Stimulated activated naive CD8-positive, alpha-beta T cell treated with anti-CD3 and anti-CD28 coated beads, Interleukin-15, amount 100 ng/mL, for 72 hours (primary cell): ENCODE data around the gene PSMG4.
A peak's percentile ranks its signal among the peaks of the same experiment; 100 is the strongest.

Experiments
- ATAC-seq: fragments of 150-1000 bp; cut with Tn5 transposase; 2 replicates; pipeline ENCODE4 v1.10.0; 2021; ENCODE audit warnings: mild to moderate bottlenecking, moderate library complexity
- DNase-seq, 2 donors: peaks; one replicate each; pipeline ENCODE4 v3.0.0; 2021 to 2022
- H3K27ac Mint-ChIP-seq, 2 donors: one replicate each; pipeline ENCODE4 v1.8.0; 2022; ENCODE audit warnings: mild to moderate bottlenecking in 2 of 2, mixed read lengths in 2 of 2, moderate library complexity in 2 of 2
- H3K27me3 Mint-ChIP-seq: one replicate; pipeline ENCODE4 v1.8.0; 2022; ENCODE audit warnings: mixed read lengths
- H3K4me1 Mint-ChIP-seq: one replicate; pipeline ENCODE4 v1.8.0; 2022; ENCODE audit warnings: mild to moderate bottlenecking, mixed read lengths
- H3K4me3 Mint-ChIP-seq, 2 donors: one replicate each; pipeline ENCODE4 v1.8.0; 2022; ENCODE audit warnings: mild to moderate bottlenecking in 2 of 2, mixed read lengths in 2 of 2, moderate library complexity in 1 of 2
- H3K9me3 Mint-ChIP-seq, 2 donors: one replicate each; pipeline ENCODE4 v1.8.0; 2022; ENCODE audit warnings: mixed read lengths in 2 of 2

The PSMG4 gene

DNA sequence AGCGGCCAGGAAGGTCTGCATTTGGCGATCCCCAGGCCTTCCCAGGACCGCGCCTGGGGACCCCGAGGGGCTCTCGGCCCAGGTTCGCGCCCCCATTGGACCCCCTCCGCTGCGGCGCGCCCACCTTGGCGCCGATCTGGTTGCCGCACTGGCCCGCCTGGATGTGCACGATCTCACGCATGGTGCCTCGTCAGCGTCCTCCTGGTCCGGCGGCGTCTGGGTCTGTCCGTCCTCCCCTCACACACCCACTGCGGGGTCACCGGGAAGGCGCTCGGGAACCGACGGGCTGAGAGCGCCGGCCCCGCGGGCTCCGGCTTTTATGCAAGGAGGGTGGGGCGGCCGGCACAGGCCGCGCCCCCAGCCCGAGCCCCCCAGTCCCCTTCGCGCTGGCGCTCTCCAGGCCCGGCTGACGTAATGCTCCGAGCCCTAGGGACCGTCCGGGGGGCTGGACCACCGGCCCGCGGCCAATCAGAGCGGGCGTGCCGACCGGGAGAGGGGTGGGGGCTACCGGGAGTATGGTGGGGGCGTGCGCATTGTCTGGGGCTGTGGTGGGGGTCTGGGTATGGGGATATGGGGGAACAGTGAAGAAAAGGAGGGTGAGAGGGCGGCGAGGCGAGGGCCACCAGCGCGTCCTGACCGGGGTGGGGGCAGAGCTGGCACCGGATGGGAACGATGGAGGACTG lies 31.2 kb upstream of the PSMG4 start, which contains the start of gene TUBB2B:
Gene TUBB2B (minus strand): TSS at position 291 of the 683 bp plus-strand sequence. CDS start 110 bp downstream, at position 181.
- no peaks in the 10 kb centered on the region for H3K9me3 Mint-ChIP-seq
- H3K27ac Mint-ChIP-seq: no peak within 1 kb of the TSS
- H3K27me3 Mint-ChIP-seq: peaks cover 88% of the 10 kb centered on the region
- H3K4me3 Mint-ChIP-seq: peak within 1 kb of the TSS; percentile 82 to 91
- H3K4me1 Mint-ChIP-seq: peaks cover 59% of the 10 kb centered on the region
- DNase-seq (no peak), ATAC-seq (peak; percentile 49)

DNA sequence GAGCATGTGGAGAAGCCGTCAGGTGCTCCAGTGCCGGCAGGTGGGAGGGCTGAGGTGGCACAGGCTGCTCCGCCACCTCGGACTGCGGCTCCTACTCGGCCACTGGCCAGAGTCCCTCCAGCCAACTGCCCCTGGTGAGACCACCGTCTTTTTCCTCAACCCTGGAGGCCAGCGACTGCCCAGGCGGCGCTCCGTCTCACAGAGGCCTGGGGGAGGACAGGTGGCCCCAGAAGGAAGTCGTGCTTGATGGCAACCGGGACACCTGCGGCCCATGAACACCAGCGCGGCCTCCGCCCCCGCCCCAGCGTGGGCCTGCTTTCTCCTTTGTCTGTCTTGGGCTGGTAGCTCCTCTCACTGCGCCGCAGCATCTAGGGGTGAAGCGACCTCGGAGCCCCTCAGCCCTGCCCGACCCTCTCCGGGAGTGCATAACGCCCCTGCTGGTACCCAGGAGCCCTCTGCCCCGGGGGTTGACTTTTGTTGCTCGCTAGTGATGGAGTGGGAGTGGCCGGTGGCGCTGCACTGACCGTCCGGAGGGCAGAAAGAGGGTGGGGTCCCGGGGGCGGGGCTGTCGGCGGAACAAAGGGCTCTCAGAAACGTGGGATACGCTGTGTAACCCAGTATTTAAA lies 30.6 kb upstream of the PSMG4 start:
- H3K27ac Mint-ChIP-seq: no peak overlapping the region
- ATAC-seq (peak; percentile 48), DNase-seq (no peak)
- no peaks in the 10 kb centered on the region for H3K9me3 Mint-ChIP-seq
- H3K4me3 Mint-ChIP-seq: peak overlapping the region; percentile 76 to 91
- peaks cover 60% of the 10 kb centered on the region for H3K4me1 Mint-ChIP-seq
- H3K27me3 Mint-ChIP-seq: peaks cover 94% of the 10 kb centered on the region

DNA sequence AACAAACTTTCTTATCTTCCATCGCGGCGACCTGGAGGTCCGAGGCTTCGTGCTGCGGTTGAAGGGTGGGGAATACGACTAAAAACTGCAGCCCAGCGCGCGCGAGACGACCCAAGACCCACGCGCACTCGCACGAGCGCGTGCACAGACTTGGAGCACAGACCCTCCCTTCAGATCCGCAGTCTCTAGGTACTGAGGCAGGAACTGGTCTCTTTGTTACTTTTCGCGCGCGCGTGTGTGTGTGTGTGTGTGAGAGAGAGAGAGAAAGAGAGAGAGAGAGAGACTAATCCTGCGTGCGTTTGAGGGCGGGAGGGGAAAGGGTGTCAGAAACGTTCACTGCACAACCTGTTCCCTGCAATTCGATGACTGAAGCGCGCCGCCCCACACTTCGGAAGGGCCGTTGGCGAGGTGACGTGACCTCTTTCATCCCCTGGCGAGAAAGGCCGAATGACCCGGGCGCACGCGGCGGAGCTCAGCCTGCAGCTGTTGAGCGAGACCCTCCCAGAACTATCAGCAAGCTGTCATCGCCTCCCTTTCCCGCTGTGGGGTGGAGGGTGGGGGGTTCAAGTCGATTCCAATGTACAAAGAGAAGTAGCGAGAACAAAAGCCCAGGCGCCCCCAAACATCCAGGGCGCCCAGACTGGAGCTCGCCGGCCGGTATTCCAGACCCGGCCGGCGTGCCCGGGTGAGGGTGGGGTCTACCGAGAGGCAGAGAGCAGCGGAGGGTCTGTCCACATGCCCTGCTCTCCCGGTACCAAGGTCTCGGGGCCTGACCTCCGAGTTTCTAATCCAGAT lies 29.8 kb upstream of the PSMG4 start:
- Mint-ChIP-seq H3K4me1 (peaks cover 60% of the 10 kb centered on the region), H3K9me3 (no peaks in the 10 kb centered on the region), H3K27ac (no peak overlapping the region), H3K27me3 (peaks cover 96% of the 10 kb centered on the region), H3K4me3 (peak overlapping the region; percentile 76 to 77)
- ATAC-seq (peak; percentile 22), DNase-seq (no peak)

- H3K4me1 Mint-ChIP-seq: peaks cover 60% of the 10 kb centered on the region
- no peak overlapping the region for H3K27ac Mint-ChIP-seq
- peak overlapping the region; percentile 76 to 77 for H3K4me3 Mint-ChIP-seq
- no peaks in the 10 kb centered on the region for H3K9me3 Mint-ChIP-seq
- peak; percentile 69 for ATAC-seq
- H3K27me3 Mint-ChIP-seq: peaks cover 96% of the 10 kb centered on the region
- peak in 1 of 2 donors; percentile 41 for DNase-seq
Measured at GRCh38 chr6:3229566-3230178, 29.1 kb upstream of the PSMG4 start.

GRCh38 chr6:3230256-3230882 lies 28.4 kb upstream of the PSMG4 start:
- peaks cover 60% of the 10 kb centered on the region for H3K4me1 Mint-ChIP-seq
- peak overlapping the region; percentile 76 to 77 for H3K4me3 Mint-ChIP-seq

GRCh38 chr6:3230900-3231246 lies 27.9 kb upstream of the PSMG4 start:
- Mint-ChIP-seq H3K4me1 (peaks cover 60% of the 10 kb centered on the region), H3K9me3 (no peaks in the 10 kb centered on the region), H3K27ac (no peak overlapping the region), H3K27me3 (peaks cover 100% of the 10 kb centered on the region), H3K4me3 (peak overlapping the region; percentile 59 to 73)
- DNase-seq (no peak), ATAC-seq (no peak)

More at GRCh38 chr6:3230256-3230882, 28.4 kb upstream of the PSMG4 start:
- H3K27me3 Mint-ChIP-seq: peaks cover 100% of the 10 kb centered on the region
- DNase-seq (no peak), ATAC-seq (no peak)
- H3K27ac Mint-ChIP-seq: no peak overlapping the region
- H3K9me3 Mint-ChIP-seq: no peaks in the 10 kb centered on the region

DNA sequence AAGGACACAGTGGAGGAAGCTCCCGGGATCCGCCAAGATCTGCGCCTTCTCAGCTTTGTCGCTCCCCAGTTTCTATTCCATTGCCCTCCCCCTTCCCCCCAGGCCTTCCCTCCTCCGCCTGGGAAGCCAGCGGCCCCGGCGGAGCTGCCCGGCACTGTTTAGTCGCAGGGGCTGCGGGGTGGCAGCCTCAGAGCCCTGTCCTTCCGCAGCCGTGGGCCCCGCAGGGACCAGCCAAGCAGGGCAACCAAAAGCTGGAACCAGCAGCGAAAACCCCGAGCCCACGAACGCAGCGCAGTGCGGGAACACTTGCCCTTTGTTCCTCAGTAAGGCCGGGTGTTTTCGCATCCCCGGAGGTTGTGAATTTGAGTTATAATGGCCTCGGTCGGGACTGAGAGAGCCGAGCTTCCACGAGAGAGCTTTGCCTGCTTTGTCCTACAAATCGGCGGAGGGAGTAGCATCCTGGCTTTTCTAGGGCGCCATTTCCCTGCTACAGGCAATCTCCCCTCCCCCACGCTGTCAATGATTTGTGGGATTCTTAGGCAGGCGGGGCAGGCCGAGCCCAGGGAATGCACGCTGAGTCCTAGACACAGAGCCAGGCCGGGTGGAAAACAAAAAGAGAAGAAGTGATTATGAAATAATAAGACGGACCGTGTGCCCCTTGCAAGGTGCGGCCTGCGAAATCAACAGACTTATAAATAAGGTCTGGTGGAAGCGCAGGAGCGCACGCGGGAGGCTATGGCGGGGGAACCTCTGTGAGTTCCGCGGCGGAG lies 27.3 kb upstream of the PSMG4 start:
- no peak for DNase-seq
- ATAC-seq: no peak
- peaks cover 59% of the 10 kb centered on the region for H3K4me1 Mint-ChIP-seq

DNA sequence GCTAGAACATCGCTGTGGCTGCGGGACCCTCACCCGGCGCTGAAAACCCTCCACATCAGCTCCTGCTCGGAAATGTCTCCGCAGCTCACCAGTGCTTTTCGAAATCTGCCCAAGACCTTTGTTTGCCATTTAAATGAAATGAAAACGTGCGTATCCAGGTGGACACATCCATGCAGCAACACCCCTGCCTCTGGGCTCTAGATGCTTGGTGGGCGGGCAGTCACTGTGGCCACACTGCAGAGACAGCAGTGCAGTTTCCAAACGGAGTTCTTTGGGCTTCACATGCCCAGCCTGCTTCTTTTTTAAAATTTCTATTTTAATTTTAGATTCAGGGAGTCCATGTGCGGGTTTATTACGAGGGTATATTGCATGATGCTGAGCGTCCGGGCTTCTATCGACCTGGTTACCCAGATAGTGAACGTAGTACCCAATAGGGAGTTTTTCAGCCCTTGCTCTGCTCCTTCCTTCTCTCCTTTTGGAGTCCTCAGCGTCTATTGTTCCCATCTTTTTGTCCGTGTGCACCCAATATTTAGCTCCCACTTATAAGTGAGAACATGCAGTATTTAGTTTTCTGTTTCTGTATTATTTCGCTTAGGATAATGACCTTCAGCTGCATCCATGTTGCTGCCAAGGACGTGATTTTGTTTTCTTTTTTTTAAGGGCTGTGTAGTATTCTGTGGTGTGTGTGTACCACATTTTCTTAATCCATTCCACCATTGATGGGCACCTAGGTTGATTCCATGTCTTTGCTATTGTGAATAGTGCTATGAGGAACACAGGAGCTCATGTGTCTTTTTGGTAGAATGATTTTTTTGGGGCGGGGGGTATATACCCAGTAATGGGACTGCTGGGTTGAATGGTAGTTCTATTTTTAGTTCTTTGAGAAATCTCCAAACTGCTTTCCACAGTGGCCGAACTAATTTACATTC lies 26.5 kb upstream of the PSMG4 start:
- Mint-ChIP-seq H3K27ac (no peak overlapping the region), H3K4me3 (peak overlapping the region; percentile 59 to 73), H3K4me1 (peaks cover 51% of the 10 kb centered on the region), H3K9me3 (no peaks in the 10 kb centered on the region), H3K27me3 (peaks cover 100% of the 10 kb centered on the region)
- ATAC-seq: no peak
- no peak for DNase-seq

More for the DNA sequence above, 27.3 kb upstream of the PSMG4 start:
- Mint-ChIP-seq H3K4me3 (peak overlapping the region; percentile 59 to 73), H3K27ac (peak overlapping the region in 1 of 2 donors; percentile 74), H3K27me3 (peaks cover 100% of the 10 kb centered on the region), H3K9me3 (no peaks in the 10 kb centered on the region)

DNA sequence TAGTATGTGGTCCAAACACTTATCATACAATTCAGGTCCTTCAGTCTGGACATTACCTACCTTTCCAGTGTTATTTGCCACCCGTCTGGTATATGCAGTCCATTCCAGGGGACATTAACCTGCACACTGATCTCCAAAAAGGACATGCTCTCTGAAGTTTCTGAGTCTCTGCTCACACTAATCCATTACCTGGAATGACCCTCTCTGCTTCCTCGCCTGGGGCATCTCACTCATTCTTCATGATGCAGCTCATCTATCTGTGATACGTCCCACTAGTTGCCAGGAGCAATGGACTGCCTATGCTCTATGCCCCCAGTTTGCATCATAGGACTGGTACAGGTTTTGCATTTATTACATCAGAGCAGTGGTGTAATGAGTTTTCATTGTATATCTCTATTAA lies 25.4 kb upstream of the PSMG4 start:
- DNase-seq: no peak
- no peak overlapping the region for H3K27ac Mint-ChIP-seq
- H3K4me3 Mint-ChIP-seq: no peak overlapping the region
- H3K27me3 Mint-ChIP-seq: peaks cover 100% of the 10 kb centered on the region
- peaks cover 41% of the 10 kb centered on the region for H3K4me1 Mint-ChIP-seq
- ATAC-seq: no peak
- H3K9me3 Mint-ChIP-seq: no peaks in the 10 kb centered on the region

DNA sequence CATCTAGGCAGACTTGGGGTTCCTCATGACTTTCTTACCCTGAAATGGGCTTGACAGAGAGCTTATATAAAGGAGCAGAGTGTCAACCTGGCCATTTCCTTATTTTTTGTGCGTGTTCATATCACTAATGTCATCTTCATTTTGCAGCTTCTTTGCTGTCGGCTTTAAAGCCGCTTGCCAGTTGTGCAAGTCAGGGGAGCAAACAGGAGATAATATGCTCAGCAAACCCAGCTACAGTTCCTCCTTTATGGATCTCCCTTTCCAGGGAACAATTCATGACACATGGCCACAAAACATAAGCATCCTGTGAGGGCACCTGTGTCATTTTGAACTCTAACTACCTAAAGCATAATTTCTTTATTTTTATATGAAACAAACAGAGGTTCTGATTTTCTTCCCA lies 24.8 kb upstream of the PSMG4 start:
- H3K9me3 Mint-ChIP-seq: no peaks in the 10 kb centered on the region
- no peak overlapping the region for H3K27ac Mint-ChIP-seq
- H3K27me3 Mint-ChIP-seq: peaks cover 100% of the 10 kb centered on the region
- no peak overlapping the region for H3K4me3 Mint-ChIP-seq
- no peak for DNase-seq
- H3K4me1 Mint-ChIP-seq: peaks cover 36% of the 10 kb centered on the region
- no peak for ATAC-seq

- Mint-ChIP-seq H3K27me3 (peaks cover 97% of the 10 kb centered on the region), H3K9me3 (no peaks in the 10 kb centered on the region), H3K27ac (peak overlapping the region in 1 of 2 donors; percentile 46), H3K4me3 (no peak overlapping the region), H3K4me1 (peaks cover 21% of the 10 kb centered on the region)
- ATAC-seq: no peak
- DNase-seq: no peak
Measured at GRCh38 chr6:3235486-3235885, 23.3 kb upstream of the PSMG4 start.

GRCh38 chr6:3236005-3236404 lies 22.7 kb upstream of the PSMG4 start:
- no peak overlapping the region for H3K4me3 Mint-ChIP-seq

GRCh38 chr6:3237761-3238662 lies 20.7 kb upstream of the PSMG4 start:
- ATAC-seq: no peak
- no peaks in the 10 kb centered on the region for H3K9me3 Mint-ChIP-seq
- H3K4me1 Mint-ChIP-seq: no peaks in the 10 kb centered on the region
- DNase-seq: no peak
- peaks cover 86% of the 10 kb centered on the region for H3K27me3 Mint-ChIP-seq
- H3K27ac Mint-ChIP-seq: no peak overlapping the region
- H3K4me3 Mint-ChIP-seq: no peak overlapping the region

More at GRCh38 chr6:3236005-3236404, 22.7 kb upstream of the PSMG4 start:
- H3K4me1 Mint-ChIP-seq: peaks cover 16% of the 10 kb centered on the region
- DNase-seq (no peak), ATAC-seq (no peak)
- peaks cover 97% of the 10 kb centered on the region for H3K27me3 Mint-ChIP-seq
- no peak overlapping the region for H3K27ac Mint-ChIP-seq
- H3K9me3 Mint-ChIP-seq: no peaks in the 10 kb centered on the region
